Measurements from ENCODE around the gene RUVBL1. TPM values are rescaled to one million over a fixed set of nuclear protein-coding genes. Genes with fewer than 3 reads are reported as not detected.

The RUVBL1 gene
- total and polyA plus RNA-seq, 10 of the 15 experiments (the other 5 are each of a cell fraction or from before 2014, with no cell fraction given) = 15.2 to 142 (median 84.2) TPM

DNA sequence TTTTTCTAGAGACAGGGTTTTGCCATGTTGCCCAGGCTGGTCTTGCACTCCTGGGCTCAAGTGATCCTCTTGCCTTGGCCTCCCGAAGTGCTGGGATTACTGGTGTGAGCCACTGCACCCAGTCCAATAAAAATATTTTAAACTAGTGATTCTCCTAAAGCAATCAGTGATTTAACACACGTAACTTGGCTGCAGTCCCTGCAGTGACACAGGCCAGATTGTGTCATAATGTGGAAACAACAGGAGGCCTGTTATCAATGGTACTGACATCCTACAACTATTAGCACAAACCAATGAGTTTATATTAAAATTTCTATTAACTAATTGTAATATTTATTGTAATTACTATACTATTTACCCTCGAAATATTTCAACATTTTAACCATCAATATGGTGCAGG is 73.0 kb downstream of the RUVBL1 start:
- H3K4me3 ChIP-seq = no peak overlapping the region
- ChIA-PET RAD21 (ENCODE audit: unreplicated experiment) (no interaction called here), SMC1A (ENCODE audit: uncharacterized antibody, unreplicated experiment) (interaction anchor here (1.2 kb wide), 1 partner anchor 9 kb away, joined by 3 read pairs; no protein-coding TSS in a partner anchor), CTCF (interaction anchor here (2.0 kb wide), 1 partner anchor 25 kb away, joined by 6 read pairs; no protein-coding TSS in a partner anchor), POLR2A (no interaction called here)
- H3K9me3 ChIP-seq (replicated peaks; ENCODE audit: control insufficient read depth, insufficient read depth, low read length) = no peaks in the 10 kb centered on the region
- no peaks in the 10 kb centered on the region for H3K27me3 ChIP-seq (replicated peaks in 1 of 2; ENCODE audit: control insufficient read depth in 2 of 2, insufficient read depth in 2 of 2, low read length in 1 of 2)
- H3K36me3 ChIP-seq (ENCODE audit: control insufficient read depth in 2 of 2, insufficient read depth in 2 of 2, low read length in 1 of 2) = peaks cover 0 to 15% of the 10 kb centered on the region in 2 experiments; a peak in 2 of 4 replicates
- H4K20me1 ChIP-seq (ENCODE audit: control insufficient read depth, insufficient read depth) = peaks cover 2% of the 10 kb centered on the region; the same call in 1 of the 2 replicates
- no peak for DNase-seq (ENCODE audit: low read depth, low spot score)
- WGBS (ENCODE audit: insufficient coverage, insufficient replicate concordance, low lambda C conversion rate, missing lambda C conversion rate) = 46% methylated on average over 3 of the region's 3 CpGs
- H3K27ac ChIP-seq (ENCODE audit: control insufficient read depth, insufficient read depth) = no peak overlapping the region
- no peak overlapping the region for H2AFZ ChIP-seq (ENCODE audit: control insufficient read depth, low read depth, low read length)
- intact Hi-C loops (cut with micrococcal nuclease; ENCODE audit: unreplicated experiment) = loop anchor here (5.0 to 10.0 kb wide), 2 partner anchors 316 to 463 kb away; no protein-coding TSS in a partner anchor
- ATAC-seq = no peak
- in situ Hi-C loops (cut with MboI) = no loop called here
- peaks cover 44% of the 10 kb centered on the region for H3K79me2 ChIP-seq (ENCODE audit: control insufficient read depth, insufficient read depth, low read length)
- no TSS peak for BruUV-seq (replicated peaks)
- peaks cover 15% of the 10 kb centered on the region; the same call in 1 of the 2 replicates for H3K4me1 ChIP-seq (ENCODE audit: control insufficient read depth, insufficient read depth, low read length)
- no peak overlapping the region; the same call in 1 of the 2 replicates for H3K9ac ChIP-seq (ENCODE audit: control insufficient read depth, insufficient read depth, low read length)
- H3K4me2 ChIP-seq (ENCODE audit: control insufficient read depth, insufficient read depth) = no peak overlapping the region; the same call in 1 of the 2 replicates
- no peak for FAIRE-seq
- TF ChIP-seq NFYA (IDR thresholded peaks at IDR 0.05; ENCODE audit: borderline replicate concordance, low read depth, low read length) (no peak), SRF (IDR thresholded peaks at IDR 0.05; ENCODE audit: low read depth in 2 of 2, low read length in 2 of 2) (no peak), FOXK2 (IDR thresholded peaks at IDR 0.05) (no peak)

DNA sequence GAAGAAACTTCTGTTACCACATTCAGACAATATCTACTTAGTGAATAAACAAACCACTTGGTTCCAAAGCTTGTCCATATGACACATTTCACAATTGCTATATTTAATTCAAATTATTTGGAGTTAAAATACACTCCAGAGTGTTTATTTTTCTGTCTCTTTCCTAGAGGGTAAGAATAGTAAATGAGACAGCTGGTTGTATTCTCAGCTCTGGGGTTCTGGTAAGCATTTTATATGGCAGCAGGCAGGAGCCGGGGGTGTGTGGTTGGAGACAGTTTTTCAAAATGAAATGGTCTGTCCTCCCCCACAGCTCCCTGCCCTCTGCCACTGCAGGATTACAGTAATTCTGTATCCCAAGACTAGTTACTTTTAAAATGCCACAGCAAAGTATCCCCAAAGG is 82.3 kb downstream of the RUVBL1 start:
- RAD21 ChIA-PET (ENCODE audit: unreplicated experiment) = no interaction called here
- Histone ChIP-seq H3K4me1 (ENCODE audit: control insufficient read depth, insufficient read depth, low read length) (no peaks in the 10 kb centered on the region), H3K27me3 (replicated peaks in 1 of 2; ENCODE audit: control insufficient read depth in 2 of 2, insufficient read depth in 2 of 2, low read length in 1 of 2) (no peaks in the 10 kb centered on the region; a peak in 2 of 4 replicates), H3K4me2 (ENCODE audit: control insufficient read depth, insufficient read depth) (no peak overlapping the region), H3K4me3 (no peak overlapping the region), H2AFZ (ENCODE audit: control insufficient read depth, low read depth, low read length) (no peak overlapping the region), H3K9me3 (replicated peaks; ENCODE audit: control insufficient read depth, insufficient read depth, low read length) (no peaks in the 10 kb centered on the region), H3K9ac (ENCODE audit: control insufficient read depth, insufficient read depth, low read length) (no peak overlapping the region), H3K27ac (ENCODE audit: control insufficient read depth, insufficient read depth) (no peak overlapping the region), H3K79me2 (ENCODE audit: control insufficient read depth, insufficient read depth, low read length) (no peaks in the 10 kb centered on the region), H4K20me1 (ENCODE audit: control insufficient read depth, insufficient read depth) (no peaks in the 10 kb centered on the region), H3K36me3 (ENCODE audit: control insufficient read depth in 2 of 2, insufficient read depth in 2 of 2, low read length in 1 of 2) (no peaks in the 10 kb centered on the region)
- DNase-seq (ENCODE audit: low read depth, low spot score) (no peak), ATAC-seq (no peak), FAIRE-seq (no peak)
- POLR2A ChIA-PET = no interaction called here
- intact Hi-C loops (cut with micrococcal nuclease; ENCODE audit: unreplicated experiment) (no loop called here), in situ Hi-C loops (cut with MboI) (no loop called here)
- BruUV-seq (replicated peaks) = no TSS peak
- WGBS (ENCODE audit: insufficient coverage, insufficient replicate concordance, low lambda C conversion rate, missing lambda C conversion rate) = 65% methylated on average over 1 of the region's 1 CpG
- SMC1A ChIA-PET (ENCODE audit: uncharacterized antibody, unreplicated experiment) = interaction anchor here (0.8 to 1.5 kb wide), 4 partner anchors 9 to 398 kb away, joined by 3 to 4 read pairs (median 3); no protein-coding TSS in a partner anchor
- CTCF ChIA-PET = no interaction called here
- TF ChIP-seq RAD51 (IDR thresholded peaks at IDR 0.05) (no peak), ZNF384 (IDR thresholded peaks at IDR 0.05; ENCODE audit: borderline replicate concordance, low read depth, low read length) (no peak), SMAD5 (IDR thresholded peaks at IDR 0.05; ENCODE audit: low read depth) (no peak), KDM1A (IDR thresholded peaks at IDR 0.05; ENCODE audit: borderline replicate concordance) (no peak), STAT1 (conservative IDR thresholded peaks at IDR 0.05) (no peak), MYB (IDR thresholded peaks at IDR 0.05; ENCODE audit: borderline replicate concordance, low read depth, low read length) (no peak), ZNF622 (IDR thresholded peaks at IDR 0.05) (no peak), NFIC (IDR thresholded peaks at IDR 0.05; ENCODE audit: low read depth, low read length) (no peak), CREB1 (IDR thresholded peaks at IDR 0.05; ENCODE audit: low read depth) (no peak)
- TF ChIP-seq, protein P1, sequence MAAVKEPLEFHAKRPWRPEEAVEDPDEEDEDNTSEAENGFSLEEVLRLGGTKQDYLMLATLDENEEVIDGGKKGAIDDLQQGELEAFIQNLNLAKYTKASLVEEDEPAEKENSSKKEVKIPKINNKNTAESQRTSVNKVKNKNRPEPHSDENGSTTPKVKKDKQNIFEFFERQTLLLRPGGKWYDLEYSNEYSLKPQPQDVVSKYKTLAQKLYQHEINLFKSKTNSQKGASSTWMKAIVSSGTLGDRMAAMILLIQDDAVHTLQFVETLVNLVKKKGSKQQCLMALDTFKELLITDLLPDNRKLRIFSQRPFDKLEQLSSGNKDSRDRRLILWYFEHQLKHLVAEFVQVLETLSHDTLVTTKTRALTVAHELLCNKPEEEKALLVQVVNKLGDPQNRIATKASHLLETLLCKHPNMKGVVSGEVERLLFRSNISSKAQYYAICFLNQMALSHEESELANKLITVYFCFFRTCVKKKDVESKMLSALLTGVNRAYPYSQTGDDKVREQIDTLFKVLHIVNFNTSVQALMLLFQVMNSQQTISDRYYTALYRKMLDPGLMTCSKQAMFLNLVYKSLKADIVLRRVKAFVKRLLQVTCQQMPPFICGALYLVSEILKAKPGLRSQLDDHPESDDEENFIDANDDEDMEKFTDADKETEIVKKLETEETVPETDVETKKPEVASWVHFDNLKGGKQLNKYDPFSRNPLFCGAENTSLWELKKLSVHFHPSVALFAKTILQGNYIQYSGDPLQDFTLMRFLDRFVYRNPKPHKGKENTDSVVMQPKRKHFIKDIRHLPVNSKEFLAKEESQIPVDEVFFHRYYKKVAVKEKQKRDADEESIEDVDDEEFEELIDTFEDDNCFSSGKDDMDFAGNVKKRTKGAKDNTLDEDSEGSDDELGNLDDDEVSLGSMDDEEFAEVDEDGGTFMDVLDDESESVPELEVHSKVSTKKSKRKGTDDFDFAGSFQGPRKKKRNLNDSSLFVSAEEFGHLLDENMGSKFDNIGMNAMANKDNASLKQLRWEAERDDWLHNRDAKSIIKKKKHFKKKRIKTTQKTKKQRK (IDR thresholded peaks at IDR 0.05; ENCODE audit: low read depth, low read length) = no peak
